ENCODE measurements around the gene PILRA.
"Not testable (repeated sequence)": the region's sequence is repeated elsewhere in the genome, so short reads cannot be mapped to it uniquely, and the experiment has no call there.

The PILRA gene

GRCh38 chr7:100373261-100373831 is at the start of gene PILRA:
Gene PILRA, plus strand, starts transcription at chr7:100373487. Its CDS starts 170 bp downstream, at chr7:100373657.
- Histone ChIP-seq H3K27ac (ENCODE audit: low read length) (no peak within 1 kb of the TSS), H3K9ac (ENCODE audit: low read depth, low read length) (no peak within 1 kb of the TSS), H3K9me3 (ENCODE audit: insufficient read depth, low read depth, low read length) (no peaks in the 10 kb centered on the region), H3K36me3 (ENCODE audit: insufficient read depth, low read depth, low read length) (no peaks in the 10 kb centered on the region), H3K4me1 (ENCODE audit: insufficient read depth, low read length) (peaks cover 12% of the 10 kb centered on the region; the same call in 1 of the 2 replicates), H3K27me3 (ENCODE audit: insufficient read depth, low read length) (no peaks in the 10 kb centered on the region), H3K4me3 (ENCODE audit: low read length) (no peak within 1 kb of the TSS)

- H3K9ac ChIP-seq (ENCODE audit: low read depth, low read length); H3K9me3 ChIP-seq (ENCODE audit: insufficient read depth, low read depth, low read length); H3K27ac ChIP-seq (ENCODE audit: low read length); H3K4me3 ChIP-seq (ENCODE audit: low read length); H3K27me3 ChIP-seq (ENCODE audit: insufficient read depth, low read length); H3K4me1 ChIP-seq (ENCODE audit: insufficient read depth, low read length): not testable (repeated sequence)
- peaks cover 14% of the 10 kb centered on the region for H3K36me3 ChIP-seq (ENCODE audit: insufficient read depth, low read depth, low read length)
Measured at GRCh38 chr7:100324194-100324593, 49.1 kb upstream of the PILRA start.

- H3K36me3 ChIP-seq (ENCODE audit: insufficient read depth, low read depth, low read length): peaks cover 15% of the 10 kb centered on the region
- H3K27me3 ChIP-seq (ENCODE audit: insufficient read depth, low read length): not testable (repeated sequence)
Measured at GRCh38 chr7:100325671-100326070, 47.6 kb upstream of the PILRA start.

GRCh38 chr7:100326914-100327313 is 46.4 kb upstream of the PILRA start:
- H3K4me3 ChIP-seq (ENCODE audit: low read length); H3K4me1 ChIP-seq (ENCODE audit: insufficient read depth, low read length); H3K27me3 ChIP-seq (ENCODE audit: insufficient read depth, low read length); H3K27ac ChIP-seq (ENCODE audit: low read length); H3K9ac ChIP-seq (ENCODE audit: low read depth, low read length); H3K9me3 ChIP-seq (ENCODE audit: insufficient read depth, low read depth, low read length): not testable (repeated sequence)
- peaks cover 14% of the 10 kb centered on the region for H3K36me3 ChIP-seq (ENCODE audit: insufficient read depth, low read depth, low read length)

More at GRCh38 chr7:100325671-100326070, 47.6 kb upstream of the PILRA start:
- H3K4me1 ChIP-seq (ENCODE audit: insufficient read depth, low read length); H3K9me3 ChIP-seq (ENCODE audit: insufficient read depth, low read depth, low read length); H3K27ac ChIP-seq (ENCODE audit: low read length); H3K4me3 ChIP-seq (ENCODE audit: low read length); H3K9ac ChIP-seq (ENCODE audit: low read depth, low read length): not testable (repeated sequence)

GRCh38 chr7:100335566-100336466 is 37.5 kb upstream of the PILRA start:
- H3K27me3 ChIP-seq (ENCODE audit: insufficient read depth, low read length); H3K27ac ChIP-seq (ENCODE audit: low read length); H3K9me3 ChIP-seq (ENCODE audit: insufficient read depth, low read depth, low read length); H3K4me1 ChIP-seq (ENCODE audit: insufficient read depth, low read length): not testable (repeated sequence)
- Histone ChIP-seq H3K36me3 (ENCODE audit: insufficient read depth, low read depth, low read length) (peaks cover 17% of the 10 kb centered on the region), H3K9ac (ENCODE audit: low read depth, low read length) (peak overlapping the region; percentile 83; the same call in 1 of the 2 replicates), H3K4me3 (ENCODE audit: low read length) (peak overlapping the region; percentile 86)

- not testable (repeated sequence) for H3K4me3 ChIP-seq (ENCODE audit: low read length); H3K9me3 ChIP-seq (ENCODE audit: insufficient read depth, low read depth, low read length); H3K4me1 ChIP-seq (ENCODE audit: insufficient read depth, low read length); H3K9ac ChIP-seq (ENCODE audit: low read depth, low read length); H3K27me3 ChIP-seq (ENCODE audit: insufficient read depth, low read length); H3K27ac ChIP-seq (ENCODE audit: low read length)
- peaks cover 39% of the 10 kb centered on the region for H3K36me3 ChIP-seq (ENCODE audit: insufficient read depth, low read depth, low read length)
Measured at GRCh38 chr7:100338083-100338696, 35.1 kb upstream of the PILRA start.

GRCh38 chr7:100341286-100341685 is 32.0 kb upstream of the PILRA start:
- H3K36me3 ChIP-seq (ENCODE audit: insufficient read depth, low read depth, low read length): peaks cover 57% of the 10 kb centered on the region
- H3K27me3 ChIP-seq (ENCODE audit: insufficient read depth, low read length); H3K9ac ChIP-seq (ENCODE audit: low read depth, low read length); H3K4me1 ChIP-seq (ENCODE audit: insufficient read depth, low read length); H3K9me3 ChIP-seq (ENCODE audit: insufficient read depth, low read depth, low read length); H3K4me3 ChIP-seq (ENCODE audit: low read length); H3K27ac ChIP-seq (ENCODE audit: low read length): not testable (repeated sequence)

- Histone ChIP-seq H3K9ac (ENCODE audit: low read depth, low read length) (no peak overlapping the region), H3K9me3 (ENCODE audit: insufficient read depth, low read depth, low read length) (no peaks in the 10 kb centered on the region), H3K27ac (ENCODE audit: low read length) (no peak overlapping the region), H3K4me1 (ENCODE audit: insufficient read depth, low read length) (no peaks in the 10 kb centered on the region), H3K4me3 (ENCODE audit: low read length) (no peak overlapping the region), H3K27me3 (ENCODE audit: insufficient read depth, low read length) (no peaks in the 10 kb centered on the region), H3K36me3 (ENCODE audit: insufficient read depth, low read depth, low read length) (peaks cover 72% of the 10 kb centered on the region)
Measured at GRCh38 chr7:100342765-100343164, 30.5 kb upstream of the PILRA start.

- H3K4me3 ChIP-seq (ENCODE audit: low read length); H3K9me3 ChIP-seq (ENCODE audit: insufficient read depth, low read depth, low read length); H3K27ac ChIP-seq (ENCODE audit: low read length); H3K9ac ChIP-seq (ENCODE audit: low read depth, low read length); H3K4me1 ChIP-seq (ENCODE audit: insufficient read depth, low read length); H3K27me3 ChIP-seq (ENCODE audit: insufficient read depth, low read length): not testable (repeated sequence)
- peaks cover 73% of the 10 kb centered on the region for H3K36me3 ChIP-seq (ENCODE audit: insufficient read depth, low read depth, low read length)
Measured at GRCh38 chr7:100344124-100344559, 29.1 kb upstream of the PILRA start.

- not testable (repeated sequence) for H3K9ac ChIP-seq (ENCODE audit: low read depth, low read length); H3K4me3 ChIP-seq (ENCODE audit: low read length)
- peaks cover 73% of the 10 kb centered on the region for H3K36me3 ChIP-seq (ENCODE audit: insufficient read depth, low read depth, low read length)
Measured at GRCh38 chr7:100344560-100345287, 28.6 kb upstream of the PILRA start.

GRCh38 chr7:100345288-100345672 is 28.0 kb upstream of the PILRA start:
- H3K27ac ChIP-seq (ENCODE audit: low read length); H3K9ac ChIP-seq (ENCODE audit: low read depth, low read length); H3K4me3 ChIP-seq (ENCODE audit: low read length); H3K4me1 ChIP-seq (ENCODE audit: insufficient read depth, low read length); H3K27me3 ChIP-seq (ENCODE audit: insufficient read depth, low read length); H3K9me3 ChIP-seq (ENCODE audit: insufficient read depth, low read depth, low read length): not testable (repeated sequence)
- H3K36me3 ChIP-seq (ENCODE audit: insufficient read depth, low read depth, low read length): peaks cover 78% of the 10 kb centered on the region

More at GRCh38 chr7:100344560-100345287, 28.6 kb upstream of the PILRA start:
- H3K27me3 ChIP-seq (ENCODE audit: insufficient read depth, low read length); H3K4me1 ChIP-seq (ENCODE audit: insufficient read depth, low read length); H3K9me3 ChIP-seq (ENCODE audit: insufficient read depth, low read depth, low read length); H3K27ac ChIP-seq (ENCODE audit: low read length): not testable (repeated sequence)
